HG03095 (cell line): ENCODE data around the gene HDHD2.

ENCODE experiments used
- ATAC-seq: cut with Tn5 transposase; IDR thresholded peaks from one replicate; pipeline ENCODE4 v1.9.1; 2021; ENCODE audit warnings: moderate library complexity; ENCODE audit not compliant: unreplicated experiment

HDHD2 gene

DNA sequence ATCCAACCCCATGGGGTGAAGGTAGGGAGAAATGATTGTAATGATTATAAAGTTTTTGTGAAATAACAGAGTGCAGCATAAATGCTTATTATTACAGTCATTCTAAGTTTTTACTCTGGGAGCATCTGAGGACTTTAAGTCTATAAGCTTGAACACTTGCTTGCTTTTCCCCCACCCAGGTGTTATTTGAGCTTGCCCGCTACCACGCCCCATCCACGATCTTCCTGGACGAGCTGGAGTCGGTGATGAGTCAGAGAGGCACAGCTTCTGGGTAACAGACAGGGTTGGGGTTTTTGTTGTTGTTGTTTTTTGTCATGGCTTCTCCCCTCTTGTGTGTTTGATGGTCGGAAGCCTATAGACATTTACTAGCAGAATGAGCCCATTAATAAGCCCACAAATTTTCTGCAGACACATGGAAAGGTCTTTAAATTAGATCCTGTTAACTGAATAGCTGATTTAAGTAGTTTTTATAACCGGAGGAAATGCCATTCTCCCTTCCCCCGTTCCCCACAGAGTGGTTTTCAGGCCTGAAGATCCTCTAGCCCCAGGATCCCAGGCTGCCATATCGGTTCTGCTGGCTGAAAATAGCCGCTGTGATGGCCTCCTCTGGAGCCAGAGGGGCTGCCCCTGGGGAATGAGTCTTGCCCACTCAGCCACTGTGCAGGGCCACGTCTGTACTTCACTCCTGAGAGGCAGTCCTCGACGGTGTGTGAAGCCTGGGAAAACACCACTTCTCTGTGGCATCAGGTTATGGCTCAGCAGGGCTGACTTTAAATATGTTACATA is 75.0 kb downstream of the HDHD2 start:
- ATAC-seq = no peak

DNA sequence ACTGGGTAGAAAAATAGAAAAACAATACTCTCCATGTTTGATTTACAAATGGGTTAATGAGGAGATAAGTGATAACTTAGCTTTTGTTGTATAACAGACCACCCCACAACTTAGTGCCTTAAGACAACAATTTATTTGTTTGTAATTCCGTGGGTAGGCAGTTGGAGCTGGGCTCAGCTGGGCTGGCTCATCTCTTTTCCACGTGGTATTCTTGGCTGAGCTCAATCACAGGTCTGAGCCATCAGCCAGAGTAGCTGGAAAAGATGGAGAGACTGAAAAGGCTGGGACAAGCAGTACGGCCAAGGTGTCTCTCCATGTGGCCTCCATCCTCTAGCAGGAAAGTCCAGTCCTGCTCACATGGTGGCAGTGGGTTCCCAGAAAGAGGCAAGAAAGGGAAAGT is 82.7 kb downstream of the HDHD2 start:
- ATAC-seq = no peak

DNA sequence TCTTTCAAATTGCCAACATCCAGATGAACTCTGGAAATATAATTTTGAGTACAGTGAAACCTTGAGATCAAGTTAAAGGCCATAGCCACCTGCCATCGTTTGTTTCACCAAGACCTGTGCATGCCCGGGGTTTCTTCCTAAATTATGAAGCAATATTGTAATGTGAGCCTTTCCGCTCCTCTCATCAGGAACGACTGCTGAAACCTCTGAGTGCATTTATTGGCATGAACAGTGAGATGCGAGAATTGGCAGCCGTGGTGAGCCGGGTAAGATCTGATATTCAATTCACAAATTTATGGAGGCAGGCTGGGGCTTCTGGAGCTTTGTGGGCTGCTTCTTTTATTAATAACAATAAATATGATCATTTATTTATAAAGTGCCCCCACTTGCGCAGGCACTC is 87.2 kb downstream of the HDHD2 start:
- no peak for ATAC-seq

DNA sequence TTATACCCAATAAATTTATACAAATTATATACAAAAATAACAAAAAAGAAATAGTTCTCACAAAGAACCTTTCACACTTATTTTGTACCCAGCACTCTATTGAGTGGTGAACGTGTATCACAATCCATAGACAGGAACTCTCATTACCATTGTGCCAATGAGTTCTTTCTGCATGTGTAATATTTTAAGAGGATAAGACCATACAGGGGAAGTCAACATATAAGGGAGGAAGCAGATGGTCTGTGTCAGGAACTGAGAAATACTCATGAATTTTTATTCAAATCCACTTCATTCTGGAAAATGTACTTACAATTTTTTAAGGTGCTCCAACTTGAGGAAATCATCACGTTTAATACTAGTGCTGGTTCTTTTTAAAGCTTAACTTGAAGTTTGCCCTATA is 87.8 kb downstream of the HDHD2 start:
- no peak for ATAC-seq
